ENCODE results near the gene HNRNPH1.

HNRNPH1 gene

GRCh38 chr5:179599973-179600372 is 23.5 kb downstream of the HNRNPH1 start (continued):
- TF ChIP-seq TSHZ2 (CRISPR knock-in tag; IDR thresholded peaks at IDR 0.05) = no peak
- no peak for TF ChIP-seq ZC3H10 (CRISPR knock-in tag; IDR thresholded peaks at IDR 0.05)
- no peak for TF ChIP-seq ISL1 (CRISPR knock-in tag; IDR thresholded peaks at IDR 0.05)

- no peak for TF ChIP-seq RARB (CRISPR knock-in tag; IDR thresholded peaks at IDR 0.05)
- TF ChIP-seq ZFP3 (CRISPR knock-in tag; IDR thresholded peaks at IDR 0.05) = no peak
- no peak for TF ChIP-seq ZNF8 (CRISPR knock-in tag; IDR thresholded peaks at IDR 0.05)
- no peak for TF ChIP-seq ZNF565 (CRISPR knock-in tag; conservative IDR thresholded peaks at IDR 0.05; ENCODE audit: low read depth)
- TF ChIP-seq OSR1 (CRISPR knock-in tag; IDR thresholded peaks at IDR 0.05) = no peak
- no peak for TF ChIP-seq TCF4 (CRISPR knock-in tag; IDR thresholded peaks at IDR 0.05; ENCODE audit: borderline replicate concordance)
- no peak for TF ChIP-seq BACH2 (CRISPR knock-in tag; IDR thresholded peaks at IDR 0.05; ENCODE audit: borderline replicate concordance)
- no peak for TF ChIP-seq ZNF70 (CRISPR knock-in tag; IDR thresholded peaks at IDR 0.05)
- TF ChIP-seq TSHZ2 (CRISPR knock-in tag; IDR thresholded peaks at IDR 0.05) = no peak
- no peak for TF ChIP-seq PPARA (CRISPR knock-in tag; IDR thresholded peaks at IDR 0.05; ENCODE audit: borderline replicate concordance)
- no peak for ATAC-seq
Observed at GRCh38 chr5:179599566-179599965, 23.9 kb downstream of the HNRNPH1 start.

GRCh38 chr5:179599100-179599499 is 24.4 kb downstream of the HNRNPH1 start:
- no peak for TF ChIP-seq BACH2 (CRISPR knock-in tag; IDR thresholded peaks at IDR 0.05; ENCODE audit: borderline replicate concordance)
- no peak for TF ChIP-seq TCF4 (CRISPR knock-in tag; IDR thresholded peaks at IDR 0.05; ENCODE audit: borderline replicate concordance)
- no peak for TF ChIP-seq ZFP3 (CRISPR knock-in tag; IDR thresholded peaks at IDR 0.05)
- TF ChIP-seq RARB (CRISPR knock-in tag; IDR thresholded peaks at IDR 0.05) = no peak
- TF ChIP-seq CREB5 (CRISPR knock-in tag; IDR thresholded peaks at IDR 0.05; ENCODE audit: low read depth) = no peak
- no peak for TF ChIP-seq ZNF70 (CRISPR knock-in tag; IDR thresholded peaks at IDR 0.05)
- no peak for TF ChIP-seq POU6F1 (CRISPR knock-in tag; IDR thresholded peaks at IDR 0.05; ENCODE audit: borderline replicate concordance, low read depth)
- no peak for TF ChIP-seq CSDC2 (CRISPR knock-in tag; IDR thresholded peaks at IDR 0.05)
- TF ChIP-seq ISL1 (CRISPR knock-in tag; IDR thresholded peaks at IDR 0.05) = no peak
- TF ChIP-seq CSRNP3 (CRISPR knock-in tag; IDR thresholded peaks at IDR 0.05) = no peak
- ATAC-seq = no peak

GRCh38 chr5:179596421-179596820 is 27.1 kb downstream of the HNRNPH1 start:
- TF ChIP-seq CSDC2 (CRISPR knock-in tag; IDR thresholded peaks at IDR 0.05) (no peak), ISL1 (CRISPR knock-in tag; IDR thresholded peaks at IDR 0.05) (no peak), BACH2 (CRISPR knock-in tag; IDR thresholded peaks at IDR 0.05; ENCODE audit: borderline replicate concordance) (no peak), POU6F1 (CRISPR knock-in tag; IDR thresholded peaks at IDR 0.05; ENCODE audit: borderline replicate concordance, low read depth) (no peak), ZNF70 (CRISPR knock-in tag; IDR thresholded peaks at IDR 0.05) (no peak), TOX (CRISPR knock-in tag; IDR thresholded peaks at IDR 0.05; ENCODE audit: borderline replicate concordance) (no peak), ARNTL (CRISPR knock-in tag; IDR thresholded peaks at IDR 0.05; ENCODE audit: borderline replicate concordance, low read depth) (no peak), OSR1 (CRISPR knock-in tag; IDR thresholded peaks at IDR 0.05) (no peak), SNAI2 (CRISPR knock-in tag; IDR thresholded peaks at IDR 0.05) (no peak), ZNF8 (CRISPR knock-in tag; IDR thresholded peaks at IDR 0.05) (no peak), PATZ1 (CRISPR knock-in tag; IDR thresholded peaks at IDR 0.05; ENCODE audit: borderline replicate concordance) (no peak), PPARA (CRISPR knock-in tag; IDR thresholded peaks at IDR 0.05; ENCODE audit: borderline replicate concordance) (no peak)
- no peak for ATAC-seq

All from SK-N-SH treated with all-trans-retinoic acid at 6 μM for 48 hours (cell line).